ENCODE results near the gene SCARB1.

GRCh38 chr12:124736115-124737039, 127.3 kb downstream of the SCARB1 start:
- no peak for TF ChIP-seq CTCF (conservative IDR thresholded peaks at IDR 0.05; ENCODE audit: low read depth in 2 of 2)
- no peak for TF ChIP-seq POLR2AphosphoS5 (IDR thresholded peaks at IDR 0.05; ENCODE audit: low read depth)
- TF ChIP-seq ZNF114 (CRISPR knock-in tag; IDR thresholded peaks at IDR 0.05): no peak
- TF ChIP-seq EZH2 (IDR thresholded peaks at IDR 0.05; ENCODE audit: low read depth, unreplicated experiment): no peak
- TF ChIP-seq REST (IDR thresholded peaks at IDR 0.05; ENCODE audit: unreplicated experiment): no peak
- TF ChIP-seq ZNF331 (CRISPR knock-in tag; IDR thresholded peaks at IDR 0.05; ENCODE audit: low read depth): no peak
- TF ChIP-seq JUNB (IDR thresholded peaks at IDR 0.05; ENCODE audit: unreplicated experiment): no peak
- no peak for TF ChIP-seq EZH2phosphoT487 (IDR thresholded peaks at IDR 0.05; ENCODE audit: unreplicated experiment)
- no peak for TF ChIP-seq ETS1 (IDR thresholded peaks at IDR 0.05)
- TF ChIP-seq CREB1 (CRISPR knock-in tag; IDR thresholded peaks at IDR 0.05; ENCODE audit: low read depth): no peak

Measured in GM23338 (cell line).